Measurements from ENCODE around the gene PI4KB.

GRCh38 chr1:151371370-151372057, 44.3 kb upstream of the PI4KB start:
- no peak for TF ChIP-seq POLR2A (IDR thresholded peaks at IDR 0.05)
- TF ChIP-seq, protein P1, sequence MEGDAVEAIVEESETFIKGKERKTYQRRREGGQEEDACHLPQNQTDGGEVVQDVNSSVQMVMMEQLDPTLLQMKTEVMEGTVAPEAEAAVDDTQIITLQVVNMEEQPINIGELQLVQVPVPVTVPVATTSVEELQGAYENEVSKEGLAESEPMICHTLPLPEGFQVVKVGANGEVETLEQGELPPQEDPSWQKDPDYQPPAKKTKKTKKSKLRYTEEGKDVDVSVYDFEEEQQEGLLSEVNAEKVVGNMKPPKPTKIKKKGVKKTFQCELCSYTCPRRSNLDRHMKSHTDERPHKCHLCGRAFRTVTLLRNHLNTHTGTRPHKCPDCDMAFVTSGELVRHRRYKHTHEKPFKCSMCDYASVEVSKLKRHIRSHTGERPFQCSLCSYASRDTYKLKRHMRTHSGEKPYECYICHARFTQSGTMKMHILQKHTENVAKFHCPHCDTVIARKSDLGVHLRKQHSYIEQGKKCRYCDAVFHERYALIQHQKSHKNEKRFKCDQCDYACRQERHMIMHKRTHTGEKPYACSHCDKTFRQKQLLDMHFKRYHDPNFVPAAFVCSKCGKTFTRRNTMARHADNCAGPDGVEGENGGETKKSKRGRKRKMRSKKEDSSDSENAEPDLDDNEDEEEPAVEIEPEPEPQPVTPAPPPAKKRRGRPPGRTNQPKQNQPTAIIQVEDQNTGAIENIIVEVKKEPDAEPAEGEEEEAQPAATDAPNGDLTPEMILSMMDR (IDR thresholded peaks at IDR 0.05 in 4 of 5, conservative IDR thresholded peaks at IDR 0.05 in 1 of 5), result no peak
